DMS53 treated with DMSO at 0.1 percent for 48 hours (cell line): ENCODE measurements around the gene RIMS1.
"Not testable (repeated sequence)": the region's sequence is repeated elsewhere in the genome, so short reads cannot be mapped to it uniquely, and the experiment has no call there.

Experiments used
- DNase-seq: peaks from one replicate; lab custom pipeline; 2025; ENCODE audit not compliant: unreplicated experiment; lab: John Stamatoyannopoulos, UW

Gene RIMS1

DNA sequence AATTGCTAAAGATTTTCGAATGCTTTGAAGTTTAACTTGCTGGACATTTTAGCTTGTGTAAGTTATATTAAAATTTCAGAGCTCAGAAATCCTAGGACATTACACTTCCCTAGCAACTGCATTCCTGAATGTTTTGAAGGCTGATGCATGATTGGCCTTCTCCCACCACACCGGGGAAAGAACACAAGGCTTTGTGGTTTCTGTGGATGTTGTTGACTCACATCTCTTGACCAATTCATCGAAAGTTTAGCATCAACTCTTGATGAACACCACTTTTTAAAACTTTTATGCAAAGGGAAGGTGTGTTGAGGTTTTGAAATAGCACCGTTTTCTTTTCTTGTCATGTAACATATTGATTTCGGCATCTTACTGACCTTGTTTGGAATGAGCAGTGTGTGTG is 81.1 kb downstream of the RIMS1 start:
- DNase-seq = no peak

- DNase-seq = no peak
Measured at GRCh38 chr6:71977884-71978283, 91.5 kb downstream of the RIMS1 start.

DNA sequence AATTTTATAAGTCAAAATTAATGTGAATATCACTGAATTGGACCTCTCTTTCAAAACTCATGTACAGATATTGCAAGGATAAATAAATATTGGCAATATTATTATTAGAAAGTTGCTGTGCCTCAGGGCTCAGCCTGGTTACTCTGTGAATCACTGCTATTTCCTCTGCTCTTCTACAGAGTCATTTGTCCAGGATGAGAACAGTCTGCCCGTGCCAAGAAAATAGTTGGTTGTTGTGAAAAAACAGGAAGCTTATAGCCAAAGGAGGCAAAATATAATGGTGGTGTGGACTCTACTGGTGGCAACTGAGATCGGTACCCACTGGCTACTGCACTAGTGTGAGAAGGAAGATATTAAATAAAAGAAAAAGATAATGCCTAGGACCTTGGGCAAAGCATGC is 93.6 kb downstream of the RIMS1 start:
- DNase-seq = no peak

DNA sequence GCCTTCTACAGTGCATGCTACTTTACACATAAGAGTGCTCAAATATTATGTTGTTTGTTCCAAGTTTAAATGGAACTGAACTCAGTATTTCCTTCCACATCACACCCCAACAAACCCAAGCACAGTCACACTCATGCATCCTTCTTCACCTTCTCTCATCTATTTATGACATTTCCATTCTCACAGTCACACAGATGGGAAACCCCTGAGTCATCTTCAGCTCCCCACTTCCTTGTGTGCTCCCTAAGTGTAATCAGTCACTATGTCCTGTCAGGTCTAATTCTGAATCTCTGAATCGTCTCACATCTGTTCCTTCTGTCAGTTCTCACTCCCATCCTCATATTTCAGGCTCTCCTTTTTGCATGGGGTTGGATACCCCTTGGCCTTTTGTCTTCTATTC is 96.0 kb downstream of the RIMS1 start:
- DNase-seq = no peak

DNA sequence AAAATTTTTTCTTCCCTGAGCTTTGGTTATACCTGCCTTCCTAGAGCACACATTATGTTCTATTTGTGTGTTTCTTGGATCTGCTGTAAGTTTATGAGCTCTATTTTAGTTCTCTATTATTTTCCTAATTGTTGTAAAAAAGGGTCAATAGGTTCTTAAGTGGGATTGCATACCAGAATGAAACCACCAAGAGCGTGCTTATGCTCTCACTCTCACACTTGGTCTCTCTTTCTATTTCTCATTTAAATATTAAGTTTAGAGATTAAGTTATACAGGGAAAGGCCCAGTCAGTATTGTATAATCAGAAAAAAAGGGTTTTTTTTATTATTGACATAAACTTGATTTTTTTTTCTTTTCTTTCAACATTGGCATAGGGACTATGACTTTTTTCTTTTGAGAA is 96.8 kb downstream of the RIMS1 start:
- no peak for DNase-seq

GRCh38 chr6:71994705-71995271 is 108.4 kb downstream of the RIMS1 start:
- DNase-seq = no peak

- no peak for DNase-seq
Measured at GRCh38 chr6:71997341-71997740, 111.0 kb downstream of the RIMS1 start.

DNA sequence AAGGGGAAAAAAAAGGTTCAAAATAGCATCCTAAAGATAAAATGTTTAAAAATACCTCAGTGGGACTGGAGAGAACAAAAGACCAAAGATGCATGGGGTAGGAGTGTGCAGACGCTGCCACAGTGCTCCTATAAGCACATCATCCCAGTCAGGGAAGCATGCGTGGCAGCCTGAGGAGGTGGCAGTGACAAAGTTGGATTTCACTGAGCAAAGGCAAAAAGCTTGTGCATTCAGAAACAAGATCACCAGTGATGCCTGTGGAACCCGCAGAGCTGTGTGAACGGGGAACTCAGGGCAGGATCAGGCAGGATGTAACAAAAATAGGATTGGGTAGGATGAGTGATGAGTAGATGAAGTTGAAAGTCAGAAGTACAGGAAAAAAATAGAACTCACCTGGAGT is 116.1 kb downstream of the RIMS1 start:
- DNase-seq = no peak

DNA sequence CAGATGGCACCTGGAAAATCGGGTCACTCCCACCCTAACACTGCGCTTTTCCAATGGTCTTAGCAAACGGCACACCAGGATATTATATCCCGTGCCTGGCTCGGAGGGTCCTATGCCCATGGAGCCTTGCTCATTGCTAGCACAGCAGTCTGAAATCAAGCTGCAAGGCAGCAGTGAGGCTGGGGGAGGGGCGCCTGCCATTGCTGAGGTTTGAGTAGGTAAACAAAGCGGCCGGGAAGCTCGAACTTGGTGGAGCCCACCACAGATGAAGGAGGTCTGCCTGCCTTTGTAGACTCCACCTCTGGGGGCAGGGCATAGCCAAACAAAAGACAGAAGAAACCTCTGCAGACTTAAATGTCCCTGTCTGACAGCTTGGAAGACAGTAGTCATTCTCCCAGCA is 120.2 kb downstream of the RIMS1 start:
- not testable (repeated sequence) for DNase-seq

GRCh38 chr6:72022830-72023229 is 136.5 kb downstream of the RIMS1 start:
- no peak for DNase-seq

GRCh38 chr6:72031471-72031870 is 145.1 kb downstream of the RIMS1 start:
- no peak for DNase-seq

DNA sequence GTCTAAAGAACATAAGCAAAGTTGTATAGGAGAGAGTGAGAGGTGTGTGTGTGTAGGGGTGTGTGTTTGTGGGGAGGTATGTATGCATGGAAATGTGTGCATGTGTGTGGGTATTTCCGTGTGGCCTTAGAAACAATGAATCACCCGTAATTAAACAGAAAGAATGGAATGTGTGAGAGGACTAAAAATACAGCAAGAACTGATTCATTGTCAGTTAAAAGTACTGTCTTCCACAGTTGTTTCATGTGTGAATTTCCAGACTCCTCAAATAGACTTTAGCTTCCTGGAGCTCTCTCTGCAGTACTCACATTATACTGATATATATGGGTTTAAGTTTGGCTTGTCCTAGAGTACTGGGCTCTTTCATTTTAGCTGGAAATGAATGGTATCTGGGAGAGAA is 145.7 kb downstream of the RIMS1 start:
- DNase-seq = no peak

DNA sequence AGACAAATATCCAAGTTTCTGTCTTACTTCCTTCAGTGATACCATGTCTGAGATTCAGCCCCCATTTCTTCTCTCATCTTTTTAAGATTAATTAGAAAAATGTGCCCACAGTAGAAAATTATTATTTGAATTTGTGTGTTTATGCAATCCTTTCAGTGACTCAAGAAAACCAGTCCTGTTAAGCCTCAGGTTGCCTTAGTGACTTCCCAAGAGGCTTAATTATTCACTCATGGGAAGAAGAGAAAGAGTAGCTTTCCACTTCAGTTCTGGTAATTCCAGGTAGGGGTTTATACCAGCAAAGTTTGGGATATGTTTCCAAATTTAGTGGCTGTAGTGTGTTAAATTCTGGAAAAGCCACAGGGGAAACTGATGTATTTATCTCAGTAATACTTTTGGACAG is 149.1 kb downstream of the RIMS1 start:
- DNase-seq = no peak

DNA sequence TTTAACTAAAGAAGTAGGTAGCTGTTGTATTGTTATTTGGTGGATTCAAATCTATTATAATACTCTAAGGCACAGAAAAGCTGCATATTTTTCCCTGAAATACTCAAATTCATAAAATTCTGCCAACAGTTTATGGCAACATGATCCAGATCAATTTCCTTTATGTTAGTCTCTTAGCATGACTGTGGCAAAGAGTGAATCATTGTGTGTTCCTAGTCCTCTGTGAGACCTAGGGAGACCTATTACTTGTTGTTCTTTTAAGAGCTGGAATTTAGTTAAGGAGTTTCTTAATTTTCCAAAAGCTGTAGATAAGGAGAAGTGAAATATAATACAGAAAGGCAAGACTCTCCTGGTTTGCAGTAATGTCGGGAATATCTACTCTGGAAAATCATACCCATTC is 149.6 kb downstream of the RIMS1 start:
- no peak for DNase-seq

DNA sequence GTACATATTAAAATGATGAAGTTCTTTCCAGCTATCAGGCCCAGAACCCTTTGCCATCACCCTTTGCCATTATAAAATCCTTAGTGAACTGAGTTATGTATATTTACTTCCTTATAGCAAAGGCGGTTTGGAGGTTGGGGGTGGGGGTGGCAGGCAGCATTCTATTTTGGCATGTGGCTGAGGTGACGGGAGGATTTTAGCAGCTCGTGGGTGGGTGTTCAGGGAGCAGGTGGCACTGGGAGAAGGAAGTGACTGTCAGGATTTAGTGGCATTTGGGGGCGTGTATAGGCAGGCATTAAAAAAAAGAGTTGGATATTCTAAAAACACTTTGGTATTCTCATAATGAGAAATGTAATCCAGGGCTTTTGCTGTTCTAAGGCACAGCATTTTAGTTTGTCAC is 150.7 kb downstream of the RIMS1 start:
- no peak for DNase-seq

DNA sequence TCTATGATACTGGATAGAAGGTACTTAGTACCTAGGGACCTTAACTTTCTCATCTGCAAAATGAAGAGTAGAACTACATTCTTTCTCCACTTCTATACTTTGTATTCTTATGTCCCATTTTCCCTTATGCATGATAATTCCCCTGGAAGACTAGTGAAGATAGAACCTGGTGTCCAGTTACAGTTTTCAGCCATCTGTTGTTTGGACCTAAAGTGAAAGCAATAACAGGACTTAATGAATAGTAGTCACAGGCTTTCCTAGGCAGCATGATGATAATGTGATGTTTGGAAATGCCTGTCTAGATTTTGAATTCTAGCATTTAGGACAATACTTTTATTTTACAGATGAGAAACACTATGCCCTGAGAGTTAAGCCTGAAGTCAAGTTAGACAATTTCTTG is 153.8 kb downstream of the RIMS1 start:
- peak; percentile 49 for DNase-seq

- no peak for DNase-seq
Measured at GRCh38 chr6:72042088-72042487, 155.7 kb downstream of the RIMS1 start.

DNA sequence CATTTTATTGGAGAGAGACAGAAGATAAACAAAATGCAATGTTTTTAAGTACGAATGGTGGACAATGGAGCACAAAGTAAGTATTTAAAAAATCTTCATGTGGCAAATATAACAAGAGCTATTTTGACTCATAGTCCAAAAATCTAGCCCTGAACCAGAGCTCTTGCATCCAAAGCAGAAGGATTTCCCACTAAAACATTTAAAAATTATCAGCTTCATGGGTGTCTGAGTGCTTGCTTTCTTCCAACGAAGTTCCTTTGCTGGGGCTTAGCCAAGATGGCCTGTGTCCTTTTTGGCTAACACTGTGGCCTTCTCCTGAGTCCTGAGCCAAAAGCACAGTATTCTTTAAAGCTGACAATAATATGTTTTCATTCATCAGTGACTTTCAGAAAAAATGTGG is 161.7 kb downstream of the RIMS1 start:
- no peak for DNase-seq

DNA sequence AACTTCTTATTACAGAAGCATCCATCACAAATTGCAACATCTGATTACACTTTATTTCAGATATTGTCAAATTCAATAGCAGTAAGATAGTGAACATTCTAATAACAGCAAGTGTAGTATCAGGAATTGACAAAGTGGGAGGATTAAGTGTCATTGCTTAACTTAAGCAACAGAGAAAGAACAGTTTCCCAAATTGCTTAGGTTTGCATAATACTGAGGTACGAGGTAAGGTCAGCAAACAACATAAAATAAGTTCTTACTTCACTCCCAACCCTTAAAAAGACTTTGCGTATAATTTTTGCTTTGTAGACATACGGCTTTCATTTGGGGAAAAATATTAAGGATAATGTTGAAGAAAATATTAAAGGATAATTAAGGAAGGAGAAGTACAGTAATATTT is 163.0 kb downstream of the RIMS1 start:
- no peak for DNase-seq

DNA sequence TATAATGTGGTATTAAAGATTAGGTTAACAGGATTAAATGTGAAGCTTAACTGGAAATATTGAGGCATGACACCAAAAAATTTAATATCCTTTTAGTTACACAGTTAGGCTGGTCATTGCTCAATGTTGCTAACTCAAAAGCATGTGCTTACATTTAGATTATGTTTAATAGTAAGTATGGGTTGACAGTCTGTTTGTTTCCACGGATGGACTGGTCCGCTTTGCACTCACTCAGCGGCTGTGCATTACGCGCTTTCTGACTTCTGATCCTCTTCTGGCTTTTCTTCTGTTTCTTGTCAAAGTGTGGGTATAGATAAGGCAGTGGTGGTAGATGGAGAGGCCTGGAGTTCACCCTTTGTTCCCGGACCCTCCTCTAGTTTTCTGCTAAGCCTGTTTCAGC is 174.9 kb downstream of the RIMS1 start:
- no peak for DNase-seq

GRCh38 chr6:72064399-72064975 is 178.1 kb downstream of the RIMS1 start:
- no peak for DNase-seq

- DNase-seq = no peak
Measured at GRCh38 chr6:72078096-72078495, 191.7 kb downstream of the RIMS1 start.

GRCh38 chr6:72080260-72080941 is 194.1 kb downstream of the RIMS1 start:
- DNase-seq = no peak
